ENCODE data around the gene NKX2-8.
A peak's percentile ranks its signal among the peaks of the same experiment; 100 is the strongest.
"Not testable (repeated sequence)": the region's sequence is repeated elsewhere in the genome, so short reads cannot be mapped to it uniquely, and the experiment has no call there.

The NKX2-8 gene

DNA sequence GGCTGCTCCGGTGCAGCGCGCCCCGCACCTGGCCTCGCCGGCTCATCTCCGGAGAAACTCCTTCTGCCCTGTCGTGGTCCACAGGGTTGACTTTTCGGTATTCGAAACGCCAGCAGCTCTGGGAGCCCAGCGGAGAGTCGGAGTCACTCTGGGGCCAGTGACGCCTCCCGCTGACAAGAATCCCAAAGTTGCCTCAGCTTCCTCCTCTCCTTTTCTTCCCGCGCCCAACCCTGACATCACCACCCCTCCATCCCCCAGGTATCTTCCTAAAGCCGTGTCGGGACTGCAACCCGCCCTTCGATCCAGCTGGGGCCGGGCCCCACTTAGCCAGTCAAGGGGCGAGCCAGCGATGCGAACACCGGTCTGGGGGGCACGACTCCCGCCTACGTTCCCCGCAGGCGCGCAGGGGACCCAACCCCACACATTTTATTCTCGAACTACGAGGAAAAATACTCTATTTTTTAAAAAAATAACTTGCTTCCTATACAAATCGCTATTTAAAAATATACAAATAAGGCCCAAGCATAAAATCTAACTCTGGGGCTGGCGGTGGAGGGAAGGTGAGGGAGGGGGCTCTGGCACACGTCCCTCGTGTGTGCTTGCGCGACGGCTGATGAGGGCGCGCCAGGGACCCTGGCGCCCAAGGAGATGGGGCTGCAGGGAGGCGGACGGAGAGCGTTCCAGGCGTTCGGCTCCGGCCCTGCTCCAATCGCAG, 2.1 kb downstream of the NKX2-8 start:
- DNase-seq (ENCODE audit: low spot score) = no peak

DNA sequence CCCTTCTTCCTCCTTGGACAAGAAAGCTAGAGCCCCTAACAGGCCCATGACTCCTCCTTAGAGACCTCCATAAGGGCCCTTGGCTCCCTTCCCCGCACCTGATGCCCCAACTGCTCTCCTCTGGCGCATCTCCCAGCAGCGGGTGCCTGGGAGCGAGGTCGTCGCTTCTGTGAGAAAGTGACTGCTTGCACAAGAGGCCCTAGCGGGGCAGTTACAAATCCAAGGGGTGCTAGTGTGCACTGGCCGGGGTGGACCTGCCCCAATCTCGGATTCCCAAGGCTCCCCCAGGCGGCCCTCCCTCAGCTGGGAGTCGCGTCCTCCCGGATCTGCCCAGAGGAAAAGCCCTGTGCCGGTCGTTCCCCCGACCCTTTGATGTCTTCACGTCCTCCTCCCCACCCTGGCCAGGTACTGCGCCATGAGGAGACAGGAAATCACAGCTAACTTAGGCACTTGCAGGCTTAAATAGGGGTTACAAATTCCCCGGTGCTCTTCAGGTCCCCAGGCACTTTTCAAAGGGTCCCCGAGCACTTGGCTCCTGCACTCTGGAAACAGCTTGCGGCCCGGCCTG, 2.8 kb downstream of the NKX2-8 start:
- DNase-seq (ENCODE audit: low spot score) = no peak

DNA sequence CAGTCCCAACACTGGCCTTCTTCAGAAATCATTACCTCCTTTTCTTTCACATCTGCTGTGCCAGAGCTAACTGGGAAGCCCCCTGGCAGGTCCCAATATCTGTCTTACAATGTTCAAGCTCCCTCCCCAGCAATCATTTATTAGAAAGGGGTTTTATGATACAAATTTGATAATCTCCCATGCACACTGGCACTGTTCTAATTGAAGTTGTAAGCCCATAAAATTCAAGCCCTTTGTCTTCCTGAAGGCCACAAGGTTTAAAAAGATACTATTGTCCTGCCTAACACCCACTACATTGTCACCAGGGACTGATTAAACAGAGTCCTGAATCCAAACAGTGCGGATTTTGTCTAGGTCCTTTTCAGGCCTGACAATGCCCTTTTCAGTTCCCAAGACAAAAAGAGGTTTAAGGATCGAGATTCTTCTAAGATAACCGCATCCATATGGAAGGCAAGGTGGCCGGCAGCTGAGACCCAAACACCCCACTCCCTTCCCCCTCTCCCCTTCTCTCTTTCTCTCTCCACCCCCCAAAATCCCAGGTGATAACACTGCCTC, 3.3 kb downstream of the NKX2-8 start:
- no peak for DNase-seq (ENCODE audit: low spot score)

DNA sequence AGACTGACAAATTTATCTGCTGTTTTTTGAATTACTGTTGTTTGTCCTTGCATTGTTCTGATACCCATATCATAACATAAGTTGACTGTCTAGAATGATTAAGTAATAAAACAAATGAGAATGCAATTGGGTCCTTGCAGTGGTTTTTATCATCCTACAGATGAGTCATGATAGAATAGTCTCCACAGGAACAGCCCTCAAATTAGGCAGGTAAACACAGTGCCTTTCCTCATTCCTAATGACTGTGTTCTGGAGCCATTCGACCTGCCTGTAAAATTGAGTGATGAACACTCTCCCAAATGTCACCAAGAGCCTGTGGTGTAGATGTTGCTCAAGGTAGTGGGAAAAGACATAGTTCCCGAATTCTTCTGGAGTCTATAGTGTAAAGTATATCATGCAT, 12.3 kb downstream of the NKX2-8 start:
- peak; percentile 41 for DNase-seq (ENCODE audit: low spot score)

DNA sequence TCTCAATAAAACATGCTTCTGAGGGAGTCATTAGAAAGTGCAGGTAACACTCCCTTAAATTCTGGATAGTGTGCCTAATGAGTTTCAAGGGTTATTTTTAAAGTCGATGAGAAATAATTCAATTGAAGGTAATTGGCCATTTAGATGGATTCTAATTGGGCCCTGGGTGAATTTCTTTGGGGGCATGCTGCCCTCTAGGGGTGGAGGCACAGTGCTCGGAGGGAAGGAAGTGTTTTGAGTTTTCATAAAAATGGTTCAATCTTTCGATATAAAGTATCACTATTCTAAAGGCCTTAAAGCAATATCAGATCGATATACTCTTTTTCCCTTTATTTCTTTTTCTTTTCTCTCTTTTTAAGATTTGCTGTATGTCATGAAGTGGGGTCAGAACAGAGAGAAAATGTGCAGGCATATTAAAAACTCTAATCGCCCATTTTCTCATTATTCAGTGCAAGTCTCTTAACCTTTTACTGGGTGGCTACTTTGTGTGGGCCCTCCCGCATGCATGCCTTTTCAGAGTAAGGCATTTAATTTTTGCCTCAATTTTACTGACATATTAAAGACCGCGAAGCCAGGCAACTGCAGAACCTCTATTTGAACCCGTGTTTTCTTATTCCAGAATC, 25.5 kb downstream of the NKX2-8 start:
- DNase-seq (ENCODE audit: low spot score) = peak; percentile 20

DNA sequence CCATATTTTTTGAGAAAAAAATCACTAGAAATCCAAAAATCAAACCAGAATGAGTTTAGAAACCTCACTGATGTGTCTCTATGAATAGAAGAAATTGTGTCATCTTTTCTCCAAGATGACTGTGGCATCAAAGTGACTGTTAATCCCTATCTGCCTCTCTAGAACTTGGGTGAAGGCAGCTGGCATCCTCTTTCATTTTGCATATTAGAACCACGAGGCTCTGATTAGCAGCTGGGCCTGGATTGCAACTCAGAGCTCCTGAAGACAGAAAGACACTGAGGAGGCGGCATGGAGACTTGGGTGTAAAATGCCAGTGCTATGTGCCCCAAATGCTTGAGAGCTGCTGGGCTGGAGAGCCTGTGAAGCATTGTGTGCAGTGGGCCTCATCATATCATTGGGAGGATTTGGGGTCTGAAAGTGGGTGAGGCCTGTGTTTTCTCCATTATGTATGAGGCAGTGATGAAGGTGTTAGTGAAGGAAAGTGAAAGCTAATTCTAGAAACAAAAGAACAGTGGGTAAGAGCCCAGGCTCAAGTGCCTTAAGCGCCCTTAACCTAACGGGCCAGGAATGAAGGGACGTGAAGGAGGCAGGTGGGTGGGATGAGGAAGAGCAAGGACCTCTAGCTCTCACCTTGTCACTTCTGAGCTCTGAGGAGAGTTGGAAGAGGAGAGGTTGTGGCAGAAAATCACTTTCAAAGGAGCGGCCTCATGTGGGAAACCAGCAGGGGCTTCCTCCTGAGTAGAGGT, 26.2 kb downstream of the NKX2-8 start:
- DNase-seq (ENCODE audit: low spot score) = no peak

DNA sequence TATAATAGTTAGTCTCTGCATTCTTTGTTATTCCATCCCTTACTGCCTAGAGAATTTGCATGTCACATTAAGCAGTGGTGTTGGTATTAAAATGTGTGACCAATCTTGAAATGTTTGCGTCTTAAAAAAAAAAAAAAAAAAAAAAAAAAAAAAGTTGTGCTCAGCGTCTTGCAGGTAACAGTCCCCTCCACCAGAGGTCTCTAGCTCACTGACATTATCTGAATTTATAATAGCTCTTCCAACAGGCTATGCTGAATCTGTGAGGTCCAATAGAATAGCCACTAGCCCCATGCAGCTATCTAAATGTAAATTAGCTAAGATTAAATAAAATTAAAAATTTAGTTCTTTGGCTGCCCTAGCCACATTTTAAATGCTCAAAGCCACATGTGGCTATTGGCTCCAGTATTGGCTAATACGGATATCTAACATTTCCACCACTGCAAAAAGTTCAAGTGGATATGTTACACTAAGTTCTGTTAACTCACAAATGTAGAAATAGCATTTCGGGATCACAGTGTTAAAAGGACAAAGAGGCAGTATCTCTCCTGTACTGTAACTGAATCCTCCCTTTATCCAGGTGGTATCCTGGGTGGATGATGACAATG, 28.7 kb downstream of the NKX2-8 start:
- peak; percentile 62 for DNase-seq (ENCODE audit: low spot score)

DNA sequence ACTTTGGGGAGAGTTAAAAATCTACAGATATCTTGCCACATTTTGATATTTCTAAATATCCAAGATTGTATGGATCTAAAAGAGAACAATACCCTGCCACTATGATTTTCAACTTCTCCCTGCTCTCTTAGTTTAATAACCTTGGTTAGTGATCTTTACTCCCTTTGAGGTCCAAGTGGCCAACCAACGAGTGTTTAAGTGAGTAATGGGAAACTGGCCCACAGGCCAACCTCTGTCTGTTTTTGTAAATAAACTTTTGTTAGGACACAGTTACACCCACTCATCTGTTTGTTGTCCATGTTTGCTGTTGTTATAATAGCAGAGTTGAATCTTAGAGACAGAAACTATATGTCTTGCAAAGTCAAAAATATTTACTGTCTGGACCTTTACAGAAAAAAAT, 31.5 kb downstream of the NKX2-8 start:
- DNase-seq (ENCODE audit: low spot score) = no peak

DNA sequence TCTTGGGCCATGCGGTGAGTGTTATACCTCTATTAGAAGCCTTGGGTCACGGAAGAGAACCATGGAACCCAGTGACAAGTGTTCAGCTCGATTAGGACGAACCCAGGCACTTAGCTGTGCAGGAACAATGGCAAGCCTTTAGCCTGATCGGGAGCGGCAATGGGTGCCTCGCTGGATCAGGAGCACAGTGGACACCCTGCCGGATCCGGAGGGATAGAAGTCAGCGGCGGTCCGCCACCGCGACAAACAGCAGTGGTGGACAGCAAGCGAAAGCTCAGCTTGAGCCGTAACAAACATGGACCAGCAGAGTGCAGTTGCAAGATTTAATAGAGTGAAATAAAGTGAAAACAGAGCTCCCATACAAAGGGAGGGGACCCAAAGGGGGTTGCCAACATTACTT, 38.1 kb downstream of the NKX2-8 start:
- DNase-seq (ENCODE audit: low spot score) = not testable (repeated sequence)

DNA sequence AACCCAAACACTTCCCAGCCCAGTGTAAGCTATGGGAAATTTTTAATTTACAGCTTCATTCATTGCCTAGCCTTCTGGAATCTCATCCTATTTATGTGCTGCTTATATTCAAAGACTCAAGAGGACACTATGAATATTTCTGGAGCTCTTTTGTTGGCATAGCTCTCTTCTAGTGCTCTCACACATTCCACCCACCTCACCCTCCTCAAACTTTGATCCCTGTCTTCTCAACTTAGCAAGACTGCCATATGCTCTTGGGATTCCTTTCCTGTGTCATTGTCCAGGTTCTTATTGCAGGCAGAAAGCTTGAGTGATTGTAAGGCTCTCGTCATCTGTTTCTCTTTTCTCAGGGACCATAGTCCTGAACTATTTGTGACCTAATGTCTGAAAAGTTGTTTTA, 44.4 kb downstream of the NKX2-8 start:
- DNase-seq (ENCODE audit: low spot score) = no peak

All from SW480 (cell line).